ENCODE measurements around the gene RRH.
"Not testable (repeated sequence)": the region's sequence is repeated elsewhere in the genome, so short reads cannot be mapped to it uniquely, and the experiment has no call there.

The RRH gene

GRCh38 chr4:109836985-109837384, 9.2 kb downstream of the RRH start:
- no peak overlapping the region for H3K4me3 ChIP-seq (ENCODE audit: low read length)
- no peak for TF ChIP-seq CTCF (conservative IDR thresholded peaks at IDR 0.05; ENCODE audit: low read depth, low read length)
- no peak for DNase-seq (ENCODE audit: low read depth)

- no peak for DNase-seq (ENCODE audit: low read depth)
- no peak for TF ChIP-seq CTCF (conservative IDR thresholded peaks at IDR 0.05; ENCODE audit: low read depth, low read length)
Measured at GRCh38 chr4:109846395-109847098, 18.8 kb downstream of the RRH start.

GRCh38 chr4:109847896-109848442, 20.2 kb downstream of the RRH start, which contains the start of gene LRIT3:
LRIT3 (plus strand) TSS chr4:109848107; CDS start chr4:109848202, 95 bp downstream.
- no peak within 1 kb of the TSS for H3K4me3 ChIP-seq (ENCODE audit: low read length)
- no peak for DNase-seq (ENCODE audit: low read depth)
- no peak for TF ChIP-seq CTCF (conservative IDR thresholded peaks at IDR 0.05; ENCODE audit: low read depth, low read length)

More at GRCh38 chr4:109846395-109847098, 18.8 kb downstream of the RRH start:
- no peak overlapping the region for H3K4me3 ChIP-seq (ENCODE audit: low read length)

- TF ChIP-seq CTCF (conservative IDR thresholded peaks at IDR 0.05; ENCODE audit: low read depth, low read length), result no peak
- H3K4me3 ChIP-seq (ENCODE audit: low read length), result no peak overlapping the region
- DNase-seq (ENCODE audit: low read depth), result no peak
Measured at GRCh38 chr4:109848501-109848900, 20.7 kb downstream of the RRH start.

- no peak for TF ChIP-seq CTCF (conservative IDR thresholded peaks at IDR 0.05; ENCODE audit: low read depth, low read length)
Measured at GRCh38 chr4:109850601-109851000, 22.8 kb downstream of the RRH start.

GRCh38 chr4:109859426-109860300, 31.9 kb downstream of the RRH start:
- not testable (repeated sequence) for DNase-seq (ENCODE audit: low read depth); H3K4me3 ChIP-seq (ENCODE audit: low read length)

More at GRCh38 chr4:109850601-109851000, 22.8 kb downstream of the RRH start:
- no peak overlapping the region for H3K4me3 ChIP-seq (ENCODE audit: low read length)
- no peak for DNase-seq (ENCODE audit: low read depth)

GRCh38 chr4:109861271-109861670, 33.5 kb downstream of the RRH start:
- no peak for DNase-seq (ENCODE audit: low read depth)
- no peak overlapping the region for H3K4me3 ChIP-seq (ENCODE audit: low read length)
- TF ChIP-seq CTCF (conservative IDR thresholded peaks at IDR 0.05; ENCODE audit: low read depth, low read length), result no peak

Measured in retinal pigment epithelial cell (primary cell).